ENCODE results near the gene NFATC3. TPM values are rescaled to one million over a fixed set of nuclear protein-coding genes. Genes with fewer than 3 reads are reported as not detected.
A peak's percentile ranks its signal among the peaks of the same experiment; 100 is the strongest.

The NFATC3 gene
- total and polyA plus RNA-seq, 7 donors, result 4.8 to 52.2 (median 42.8) TPM

- peaks cover 4 to 15% (median 9%) of the 10 kb centered on the region in 4 donors for H3K36me3 ChIP-seq
- intact Hi-C loops (cut with DNase I), result loop anchor here (5.0 kb wide), 1 partner anchor 48 kb away; the partner anchor contains the start of genes PRMT7 and SLC7A6OS
- no peaks in the 10 kb centered on the region for H3K27me3 ChIP-seq
- H3K27ac ChIP-seq, result peak within 1 kb of the TSS; percentile 97 to 99 (median 98)
- peaks cover 0 to 39% (median 32%) of the 10 kb centered on the region in 4 donors for H3K4me1 ChIP-seq
- WGBS, 2 donors, result 0% methylated on average over 123 of the region's 123 CpGs
- TF ChIP-seq POLR2AphosphoS5 (IDR thresholded peaks at IDR 0.05) (peak in 3 of 4 donors; percentile 30 to 71 (median 70)), EP300 (IDR thresholded peaks at IDR 0.05) (no peak), POLR2A (IDR thresholded peaks at IDR 0.05) (no peak)
- TF ChIP-seq, protein P1, sequence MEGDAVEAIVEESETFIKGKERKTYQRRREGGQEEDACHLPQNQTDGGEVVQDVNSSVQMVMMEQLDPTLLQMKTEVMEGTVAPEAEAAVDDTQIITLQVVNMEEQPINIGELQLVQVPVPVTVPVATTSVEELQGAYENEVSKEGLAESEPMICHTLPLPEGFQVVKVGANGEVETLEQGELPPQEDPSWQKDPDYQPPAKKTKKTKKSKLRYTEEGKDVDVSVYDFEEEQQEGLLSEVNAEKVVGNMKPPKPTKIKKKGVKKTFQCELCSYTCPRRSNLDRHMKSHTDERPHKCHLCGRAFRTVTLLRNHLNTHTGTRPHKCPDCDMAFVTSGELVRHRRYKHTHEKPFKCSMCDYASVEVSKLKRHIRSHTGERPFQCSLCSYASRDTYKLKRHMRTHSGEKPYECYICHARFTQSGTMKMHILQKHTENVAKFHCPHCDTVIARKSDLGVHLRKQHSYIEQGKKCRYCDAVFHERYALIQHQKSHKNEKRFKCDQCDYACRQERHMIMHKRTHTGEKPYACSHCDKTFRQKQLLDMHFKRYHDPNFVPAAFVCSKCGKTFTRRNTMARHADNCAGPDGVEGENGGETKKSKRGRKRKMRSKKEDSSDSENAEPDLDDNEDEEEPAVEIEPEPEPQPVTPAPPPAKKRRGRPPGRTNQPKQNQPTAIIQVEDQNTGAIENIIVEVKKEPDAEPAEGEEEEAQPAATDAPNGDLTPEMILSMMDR (IDR thresholded peaks at IDR 0.05), result peak; percentile 19 to 62 (median 60)
- DNase-seq, result peak; percentile 85
- H3K4me3 ChIP-seq, result peak within 1 kb of the TSS; percentile 78 to 84 (median 82)
- no peaks in the 10 kb centered on the region for H3K9me3 ChIP-seq
These were observed 179.2 kb downstream of the NFATC3 start, which contains the start of gene SLC7A6 for GRCh38 chr16:68264128-68265077. Gene SLC7A6 (plus strand): TSS chr16:68264526. CDS start chr16:68274727, 10,201 bp downstream.

- no peaks in the 10 kb centered on the region for H3K27me3 ChIP-seq
- peak overlapping the region; percentile 97 to 99 (median 98) for H3K27ac ChIP-seq
- peaks cover 0 to 42% (median 30%) of the 10 kb centered on the region in 4 donors for H3K4me1 ChIP-seq
- peaks cover 0 to 6% (median 2%) of the 10 kb centered on the region in 4 donors for H3K36me3 ChIP-seq
- TF ChIP-seq POLR2A (IDR thresholded peaks at IDR 0.05), result no peak
- peak; percentile 34 to 73 (median 51) for TF ChIP-seq POLR2AphosphoS5 (IDR thresholded peaks at IDR 0.05)
- WGBS, 2 donors, result 1 to 7% methylated on average over 23 of the region's 23 CpGs
- H3K4me3 ChIP-seq, result peak overlapping the region; percentile 78 to 84 (median 82)
- intact Hi-C loops (cut with DNase I), result no loop called here
- peak; percentile 87 for DNase-seq
- H3K9me3 ChIP-seq, result no peaks in the 10 kb centered on the region
These were observed 180.1 kb downstream of the NFATC3 start for GRCh38 chr16:68265078-68265920.

GRCh38 chr16:68267612-68268405 is 182.6 kb downstream of the NFATC3 start:
- Histone ChIP-seq H3K4me3 (no peak overlapping the region), H3K4me1 (peaks cover 0 to 38% (median 26%) of the 10 kb centered on the region in 4 donors), H3K36me3 (no peaks in the 10 kb centered on the region), H3K27ac (peak overlapping the region in 1 of 4 donors; percentile 16), H3K9me3 (no peaks in the 10 kb centered on the region), H3K27me3 (no peaks in the 10 kb centered on the region)
- 37 to 65% methylated on average over 6 of the region's 6 CpGs for WGBS, 2 donors
- TF ChIP-seq POLR2AphosphoS5 (IDR thresholded peaks at IDR 0.05), result no peak
- no peak for TF ChIP-seq POLR2A (IDR thresholded peaks at IDR 0.05)
- TF ChIP-seq, protein P1 (IDR thresholded peaks at IDR 0.05), result no peak
- no peak for TF ChIP-seq EP300 (IDR thresholded peaks at IDR 0.05)
- intact Hi-C loops (cut with DNase I), result no loop called here
- DNase-seq, result no peak

DNA sequence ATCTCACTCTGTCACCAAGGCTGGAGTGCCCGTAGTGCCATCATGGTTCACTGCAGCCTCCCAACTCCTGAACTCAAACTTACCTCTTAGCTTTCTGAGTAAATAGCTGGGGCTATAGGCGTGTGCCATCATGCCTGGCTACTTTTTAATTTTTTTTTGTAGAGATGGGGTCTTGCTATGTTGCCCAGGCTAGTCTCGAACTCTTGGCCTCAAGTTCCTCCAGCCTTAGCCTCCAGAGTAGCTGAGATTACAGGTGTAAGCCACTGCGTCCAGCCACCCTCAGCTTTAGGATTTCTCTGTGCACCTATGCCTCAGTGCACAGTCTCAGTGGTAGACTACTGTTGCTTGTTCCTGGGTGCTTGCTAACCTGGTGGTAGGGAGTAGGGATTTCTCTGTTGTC is 184.6 kb downstream of the NFATC3 start:
- no peaks in the 10 kb centered on the region for H3K27me3 ChIP-seq
- no peak for TF ChIP-seq POLR2AphosphoS5 (IDR thresholded peaks at IDR 0.05)
- TF ChIP-seq EP300 (IDR thresholded peaks at IDR 0.05), result no peak
- TF ChIP-seq, protein P1 (IDR thresholded peaks at IDR 0.05), result no peak
- no peak for TF ChIP-seq POLR2A (IDR thresholded peaks at IDR 0.05)
- H3K36me3 ChIP-seq, result peaks cover 0 to 17% (median 5%) of the 10 kb centered on the region in 4 donors
- H3K9me3 ChIP-seq, result no peaks in the 10 kb centered on the region
- intact Hi-C loops (cut with DNase I), result no loop called here
- 89 to 92% methylated on average over 4 of the region's 4 CpGs for WGBS, 2 donors
- no peak for DNase-seq
- peaks cover 0 to 30% (median 20%) of the 10 kb centered on the region in 4 donors for H3K4me1 ChIP-seq
- no peak overlapping the region for H3K4me3 ChIP-seq
- H3K27ac ChIP-seq, result peak overlapping the region in 1 of 4 donors; percentile 29

All from sigmoid colon (tissue), 7 donors.